ENCODE results near the gene RIPOR3. TPM values are rescaled to one million over a fixed set of nuclear protein-coding genes. Genes with fewer than 3 reads are reported as not detected.

Gene RIPOR3
- total RNA-seq, 1 donor from 2014 or later, result 0.31 TPM

DNA sequence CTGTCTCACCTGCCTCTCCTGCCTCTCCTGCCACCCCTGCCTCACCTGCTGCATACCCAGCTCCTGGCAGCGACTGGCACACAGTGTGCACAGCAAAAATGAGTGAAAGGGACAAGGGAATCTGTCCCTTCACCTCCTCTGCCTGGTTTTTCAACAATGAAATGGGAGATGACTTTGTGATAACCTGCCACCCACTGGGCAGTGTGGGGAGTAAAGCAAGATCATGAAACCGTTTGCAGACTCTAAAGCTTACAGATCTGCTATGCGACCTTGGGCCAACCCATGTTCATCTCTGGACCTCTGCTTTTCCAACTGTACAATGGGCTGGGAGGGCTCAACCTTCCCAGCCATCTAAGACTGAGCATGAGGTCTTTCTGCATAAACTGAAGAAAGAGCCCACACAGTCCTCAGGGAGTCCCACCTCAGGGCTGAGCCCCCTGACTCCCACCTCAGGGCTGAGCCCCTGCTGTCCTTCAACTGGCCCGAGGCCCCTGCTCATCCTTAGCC lies 81.1 kb downstream of the RIPOR3 start:
- H3K9me3 Mint-ChIP-seq (ENCODE audit: low read depth), result no peaks in the 10 kb centered on the region
- no peaks in the 10 kb centered on the region for H3K4me1 Mint-ChIP-seq (ENCODE audit: low read depth)
- DNase-seq (ENCODE audit: low spot score, unreplicated experiment), result no peak
- TF ChIP-seq, protein P1, sequence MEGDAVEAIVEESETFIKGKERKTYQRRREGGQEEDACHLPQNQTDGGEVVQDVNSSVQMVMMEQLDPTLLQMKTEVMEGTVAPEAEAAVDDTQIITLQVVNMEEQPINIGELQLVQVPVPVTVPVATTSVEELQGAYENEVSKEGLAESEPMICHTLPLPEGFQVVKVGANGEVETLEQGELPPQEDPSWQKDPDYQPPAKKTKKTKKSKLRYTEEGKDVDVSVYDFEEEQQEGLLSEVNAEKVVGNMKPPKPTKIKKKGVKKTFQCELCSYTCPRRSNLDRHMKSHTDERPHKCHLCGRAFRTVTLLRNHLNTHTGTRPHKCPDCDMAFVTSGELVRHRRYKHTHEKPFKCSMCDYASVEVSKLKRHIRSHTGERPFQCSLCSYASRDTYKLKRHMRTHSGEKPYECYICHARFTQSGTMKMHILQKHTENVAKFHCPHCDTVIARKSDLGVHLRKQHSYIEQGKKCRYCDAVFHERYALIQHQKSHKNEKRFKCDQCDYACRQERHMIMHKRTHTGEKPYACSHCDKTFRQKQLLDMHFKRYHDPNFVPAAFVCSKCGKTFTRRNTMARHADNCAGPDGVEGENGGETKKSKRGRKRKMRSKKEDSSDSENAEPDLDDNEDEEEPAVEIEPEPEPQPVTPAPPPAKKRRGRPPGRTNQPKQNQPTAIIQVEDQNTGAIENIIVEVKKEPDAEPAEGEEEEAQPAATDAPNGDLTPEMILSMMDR (IDR thresholded peaks at IDR 0.05; ENCODE audit: unreplicated experiment), result no peak
- H3K4me3 Mint-ChIP-seq (ENCODE audit: low read depth), result no peak overlapping the region
- H3K27me3 Mint-ChIP-seq, result no peaks in the 10 kb centered on the region
- no peaks in the 10 kb centered on the region for H3K36me3 Mint-ChIP-seq (ENCODE audit: insufficient read depth)
- no peak overlapping the region for H3K27ac Mint-ChIP-seq

DNA sequence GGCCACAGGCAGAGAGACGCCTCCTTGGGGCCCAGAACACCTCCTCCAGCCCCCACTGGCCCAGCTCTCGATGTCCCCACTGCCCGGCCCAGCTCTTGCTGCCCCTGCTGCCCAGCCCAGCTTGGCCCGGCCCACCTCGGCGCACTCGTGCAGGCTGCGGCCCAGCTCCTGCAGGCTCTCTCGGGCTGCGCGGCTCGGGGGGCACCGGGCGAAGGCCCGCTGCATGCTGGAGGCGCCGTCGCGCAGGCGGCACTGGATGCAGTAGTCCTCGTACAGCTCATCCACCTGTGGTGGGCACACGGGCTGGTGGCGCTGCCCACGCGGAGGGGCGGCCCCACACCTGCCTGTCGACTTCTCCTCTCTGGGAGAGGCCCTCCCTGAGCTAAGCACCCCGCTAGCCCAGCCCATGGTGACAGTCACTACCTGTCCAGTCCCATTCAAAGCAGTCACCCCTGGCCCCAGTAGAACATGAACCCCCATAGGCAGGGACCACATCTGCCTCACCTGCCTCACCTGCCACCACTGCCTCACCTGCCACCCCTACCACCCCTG lies 81.8 kb downstream of the RIPOR3 start:
- no peak overlapping the region for H3K4me3 Mint-ChIP-seq (ENCODE audit: low read depth)

DNA sequence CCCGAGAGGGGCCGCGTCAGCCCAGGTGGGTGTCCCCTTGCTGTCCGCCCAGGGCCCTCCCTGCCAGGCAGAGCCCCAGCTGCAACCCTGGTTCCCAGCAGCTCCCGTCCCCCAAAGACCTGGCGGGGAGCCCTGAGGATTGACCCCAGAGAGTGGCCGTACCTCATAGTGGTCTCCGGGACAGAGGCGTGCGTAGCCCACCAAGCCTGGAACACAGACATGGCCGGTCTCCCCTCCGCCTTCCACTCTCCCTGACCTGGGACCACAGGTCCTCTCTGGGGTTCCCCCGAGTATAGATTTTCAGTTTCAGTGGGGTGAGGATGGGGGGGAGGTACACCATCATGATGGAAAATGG lies 82.6 kb downstream of the RIPOR3 start:
- DNase-seq (ENCODE audit: low spot score, unreplicated experiment), result no peak
- H3K4me1 Mint-ChIP-seq (ENCODE audit: low read depth), result no peaks in the 10 kb centered on the region
- H3K27me3 Mint-ChIP-seq, result no peaks in the 10 kb centered on the region
- H3K27ac Mint-ChIP-seq, result no peak overlapping the region
- H3K4me3 Mint-ChIP-seq (ENCODE audit: low read depth), result no peak overlapping the region
- TF ChIP-seq, protein P1 (IDR thresholded peaks at IDR 0.05; ENCODE audit: unreplicated experiment), result no peak
- H3K36me3 Mint-ChIP-seq (ENCODE audit: insufficient read depth), result no peaks in the 10 kb centered on the region
- H3K9me3 Mint-ChIP-seq (ENCODE audit: low read depth), result no peaks in the 10 kb centered on the region

More for the DNA sequence above, 81.8 kb downstream of the RIPOR3 start:
- TF ChIP-seq, protein P1 (IDR thresholded peaks at IDR 0.05; ENCODE audit: unreplicated experiment), result no peak
- Mint-ChIP-seq H3K27me3 (no peaks in the 10 kb centered on the region), H3K36me3 (ENCODE audit: insufficient read depth) (no peaks in the 10 kb centered on the region), H3K9me3 (ENCODE audit: low read depth) (no peaks in the 10 kb centered on the region), H3K27ac (no peak overlapping the region), H3K4me1 (ENCODE audit: low read depth) (no peaks in the 10 kb centered on the region)
- no peak for DNase-seq (ENCODE audit: low spot score, unreplicated experiment)

DNA sequence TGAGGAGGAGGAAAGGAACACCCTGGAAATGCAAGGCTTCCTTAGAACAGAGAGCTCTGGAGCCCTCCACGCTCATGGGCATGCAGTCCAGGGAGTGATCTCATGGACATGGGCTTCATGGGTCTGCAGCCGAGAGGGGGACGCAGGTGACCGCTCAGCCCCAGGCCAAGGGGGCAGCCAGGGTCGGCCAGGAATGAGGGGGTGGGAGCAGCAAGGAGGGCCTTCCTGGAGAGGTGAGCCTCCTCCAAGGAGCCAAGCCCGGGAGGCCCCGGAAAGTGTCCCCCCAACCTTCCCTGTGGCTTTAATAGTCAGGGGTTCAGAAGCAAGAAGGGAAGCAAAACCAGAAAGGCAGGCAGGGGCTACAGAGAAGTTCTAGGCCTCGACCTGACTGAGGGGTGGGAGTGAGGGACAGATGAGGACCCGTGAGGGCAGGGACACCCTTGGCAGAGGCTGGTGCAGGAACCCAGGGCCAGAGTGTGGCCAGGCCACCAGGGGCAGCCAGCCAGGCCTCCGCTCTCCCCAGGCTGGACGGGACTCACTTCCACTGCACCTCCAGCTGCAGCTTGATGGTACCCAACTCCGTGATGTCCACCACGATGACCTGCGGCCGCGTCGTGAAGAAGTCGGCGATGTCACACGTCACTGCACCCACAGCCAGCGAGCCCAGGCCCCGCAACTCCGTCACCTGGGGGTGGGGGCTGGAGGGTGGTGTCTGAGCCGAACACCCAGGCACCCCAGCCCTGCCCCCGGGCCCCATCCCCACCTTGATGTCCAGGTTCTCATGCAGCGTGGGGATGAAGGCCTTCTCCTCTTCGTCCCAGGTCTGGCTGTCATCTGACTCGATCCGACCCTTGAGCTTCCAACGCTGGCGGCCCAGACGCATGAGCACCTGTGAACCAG lies 83.2 kb downstream of the RIPOR3 start:
- Mint-ChIP-seq H3K36me3 (ENCODE audit: insufficient read depth) (no peaks in the 10 kb centered on the region), H3K27me3 (no peaks in the 10 kb centered on the region), H3K9me3 (ENCODE audit: low read depth) (no peaks in the 10 kb centered on the region), H3K4me3 (ENCODE audit: low read depth) (no peak overlapping the region), H3K4me1 (ENCODE audit: low read depth) (no peaks in the 10 kb centered on the region), H3K27ac (no peak overlapping the region)
- TF ChIP-seq, protein P1 (IDR thresholded peaks at IDR 0.05; ENCODE audit: unreplicated experiment), result no peak
- no peak for DNase-seq (ENCODE audit: low spot score, unreplicated experiment)

DNA sequence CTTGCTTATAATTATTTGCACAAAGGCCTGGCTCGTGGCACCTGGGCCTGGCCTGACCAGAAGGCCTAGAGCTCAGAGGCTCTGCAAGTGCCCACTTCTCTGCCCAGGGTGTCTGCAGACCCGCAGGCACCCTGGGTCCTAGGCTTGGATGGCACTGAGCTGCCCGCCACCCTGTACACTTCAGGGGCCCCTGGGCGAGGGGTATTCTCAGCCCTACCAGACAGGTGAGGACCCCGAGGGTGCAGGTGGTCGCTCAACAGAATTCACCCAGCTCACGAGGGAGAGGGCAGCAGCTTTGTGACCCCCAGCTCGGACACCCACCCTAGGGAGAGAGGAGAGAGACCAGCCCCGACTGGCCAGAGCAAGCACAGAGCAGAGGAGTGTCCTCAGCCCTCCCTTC lies 83.9 kb downstream of the RIPOR3 start:
- no peaks in the 10 kb centered on the region for H3K27me3 Mint-ChIP-seq
- no peaks in the 10 kb centered on the region for H3K36me3 Mint-ChIP-seq (ENCODE audit: insufficient read depth)
- TF ChIP-seq, protein P1 (IDR thresholded peaks at IDR 0.05; ENCODE audit: unreplicated experiment), result no peak
- no peak overlapping the region for H3K27ac Mint-ChIP-seq
- H3K4me3 Mint-ChIP-seq (ENCODE audit: low read depth), result no peak overlapping the region
- no peaks in the 10 kb centered on the region for H3K4me1 Mint-ChIP-seq (ENCODE audit: low read depth)
- DNase-seq (ENCODE audit: low spot score, unreplicated experiment), result no peak
- H3K9me3 Mint-ChIP-seq (ENCODE audit: low read depth), result no peaks in the 10 kb centered on the region

All from progenitor cell of endocrine pancreas (in vitro differentiated cells).